Keratinocyte (primary cell): Measurements from ENCODE around the gene GTF3A.

Experiments
- CTCF ChIP-seq, 3 experiments: IDR thresholded peaks in 1 of 3; conservative IDR thresholded peaks in 1 of 3; optimal IDR thresholded peaks in 1 of 3; 2 replicates in 2 of 3; 3 replicates in 1 of 3; pipeline versions ENCODE3 to v1.5.1; 2011; ENCODE audit warnings: low read length in 3 of 3, mild to moderate bottlenecking in 3 of 3, moderate library complexity in 2 of 3, control low read depth in 1 of 3, inconsistent platforms in 1 of 3; ENCODE audit not compliant: insufficient read depth in 2 of 3; ENCODE audit errors: extremely low read depth in 1 of 3
- EZH2 ChIP-seq: IDR thresholded peaks from one replicate; pipeline ENCODE4 v1.6.1; 2012; ENCODE audit warnings: inconsistent platforms, mild to moderate bottlenecking, low read length, moderate library complexity

GRCh38 chr13:27463500-27463899, 39.1 kb downstream of the GTF3A start:
- TF ChIP-seq CTCF (optimal IDR thresholded peaks at IDR 0.05 in 1 of 3, IDR thresholded peaks at IDR 0.05 in 1 of 3, conservative IDR thresholded peaks at IDR 0.05 in 1 of 3; ENCODE audit: extremely low read depth in 1 of 3, insufficient read depth in 2 of 3, low read length in 3 of 3) (no peak), EZH2 (no peak)
